Measurements from ENCODE around the gene FSIP1.

The FSIP1 gene

DNA sequence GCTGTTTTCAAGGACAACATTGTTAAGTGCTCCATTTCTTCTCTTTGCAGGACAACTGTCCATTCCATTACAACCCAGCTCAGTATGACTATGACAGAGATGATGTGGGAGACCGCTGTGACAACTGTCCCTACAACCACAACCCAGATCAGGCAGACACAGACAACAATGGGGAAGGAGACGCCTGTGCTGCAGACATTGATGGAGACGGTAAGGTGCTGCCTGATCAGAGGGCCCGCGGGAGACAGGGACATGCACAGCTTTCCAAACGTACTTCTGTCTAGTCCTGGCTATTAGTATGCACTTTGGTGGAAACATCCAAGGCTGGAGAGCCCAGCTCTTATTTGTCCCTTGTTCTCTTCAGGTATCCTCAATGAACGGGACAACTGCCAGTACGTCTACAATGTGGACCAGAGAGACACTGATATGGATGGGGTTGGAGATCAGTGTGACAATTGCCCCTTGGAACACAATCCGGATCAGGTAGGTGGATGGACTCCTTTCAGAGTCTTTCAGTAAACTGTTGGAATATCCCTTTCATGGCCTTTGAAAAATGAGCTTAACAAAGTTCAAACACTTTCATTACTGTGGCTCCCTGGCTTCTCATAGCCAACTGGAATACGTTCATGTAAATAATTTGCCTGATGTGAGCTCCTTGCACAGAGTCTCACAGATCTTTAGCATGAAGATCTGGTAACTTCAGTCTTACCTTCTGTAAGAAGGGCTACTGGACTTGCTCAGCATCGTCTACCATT, 191.3 kb downstream of the FSIP1 start:
- Histone ChIP-seq H3K4me3 (ENCODE audit: low read length) (no peak overlapping the region), H3K4me1 (ENCODE audit: control insufficient read depth, insufficient read depth, low read length) (no peaks in the 10 kb centered on the region), H3K9me3 (ENCODE audit: control insufficient read depth, insufficient read depth, low read length) (no peaks in the 10 kb centered on the region), H3K27me3 (ENCODE audit: control insufficient read depth, insufficient read depth, low read length) (no peaks in the 10 kb centered on the region), H3K36me3 (ENCODE audit: control insufficient read depth, insufficient read depth, low read length) (peaks cover 68% of the 10 kb centered on the region), H3K27ac (ENCODE audit: low read length) (no peak overlapping the region)
- DNase-seq (ENCODE audit: low read depth, low spot score): no peak
- WGBS (ENCODE audit: insufficient coverage, insufficient read length): no CpG with 5 or more reads among the region's 11 CpGs

DNA sequence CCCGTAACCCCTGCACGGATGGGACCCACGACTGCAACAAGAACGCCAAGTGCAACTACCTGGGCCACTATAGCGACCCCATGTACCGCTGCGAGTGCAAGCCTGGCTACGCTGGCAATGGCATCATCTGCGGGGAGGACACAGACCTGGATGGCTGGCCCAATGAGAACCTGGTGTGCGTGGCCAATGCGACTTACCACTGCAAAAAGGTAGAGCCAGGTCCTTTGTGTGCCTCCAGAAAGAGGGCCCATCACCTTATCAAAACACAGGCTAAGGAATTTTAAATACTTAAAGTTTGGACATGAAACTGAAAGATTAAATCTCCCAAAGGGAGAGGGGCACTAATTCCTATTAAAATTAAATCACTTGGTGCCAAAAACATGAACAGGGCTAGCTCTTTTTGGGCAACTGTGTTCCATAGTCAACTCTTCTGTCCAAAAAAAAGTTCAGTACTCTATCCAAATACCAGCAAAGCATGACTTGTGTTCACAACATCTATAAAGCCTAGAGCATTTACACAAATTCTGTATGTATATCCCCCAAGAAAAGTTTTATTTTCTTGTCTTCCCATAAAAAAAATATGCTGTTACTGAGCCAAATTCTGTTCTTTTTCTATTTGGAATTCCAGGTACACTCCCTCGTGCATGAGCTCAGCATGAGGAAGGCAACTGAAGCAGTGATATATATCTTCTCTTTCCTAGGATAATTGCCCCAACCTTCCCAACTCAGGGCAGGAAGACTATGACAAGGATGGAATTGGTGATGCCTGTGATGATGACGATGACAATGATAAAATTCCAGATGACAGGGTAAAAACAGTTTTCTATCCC, 192.6 kb downstream of the FSIP1 start:
- H3K27me3 ChIP-seq (ENCODE audit: control insufficient read depth, insufficient read depth, low read length): no peaks in the 10 kb centered on the region
- H3K9me3 ChIP-seq (ENCODE audit: control insufficient read depth, insufficient read depth, low read length): no peaks in the 10 kb centered on the region
- no peak for DNase-seq (ENCODE audit: low read depth, low spot score)
- no peaks in the 10 kb centered on the region for H3K4me1 ChIP-seq (ENCODE audit: control insufficient read depth, insufficient read depth, low read length)
- no peak overlapping the region for H3K27ac ChIP-seq (ENCODE audit: low read length)
- no peak overlapping the region for H3K4me3 ChIP-seq (ENCODE audit: low read length)
- WGBS (ENCODE audit: insufficient coverage, insufficient read length): no CpG with 5 or more reads among the region's 13 CpGs
- peaks cover 76% of the 10 kb centered on the region for H3K36me3 ChIP-seq (ENCODE audit: control insufficient read depth, insufficient read depth, low read length)

- Histone ChIP-seq H3K36me3 (ENCODE audit: control insufficient read depth, insufficient read depth, low read length) (peaks cover 77% of the 10 kb centered on the region), H3K27ac (ENCODE audit: low read length) (no peak overlapping the region), H3K9me3 (ENCODE audit: control insufficient read depth, insufficient read depth, low read length) (no peaks in the 10 kb centered on the region), H3K4me1 (ENCODE audit: control insufficient read depth, insufficient read depth, low read length) (no peaks in the 10 kb centered on the region), H3K27me3 (ENCODE audit: control insufficient read depth, insufficient read depth, low read length) (no peaks in the 10 kb centered on the region), H3K4me3 (ENCODE audit: low read length) (no peak overlapping the region)
- DNase-seq (ENCODE audit: low read depth, low spot score): no peak
- WGBS (ENCODE audit: insufficient coverage, insufficient read length): no CpG with 5 or more reads among the region's 14 CpGs
Observed at GRCh38 chr15:39589193-39589814, 193.3 kb downstream of the FSIP1 start.

- no CpG with 5 or more reads among the region's 13 CpGs for WGBS (ENCODE audit: insufficient coverage, insufficient read length)
- no peak overlapping the region for H3K4me3 ChIP-seq (ENCODE audit: low read length)
- no peaks in the 10 kb centered on the region for H3K9me3 ChIP-seq (ENCODE audit: control insufficient read depth, insufficient read depth, low read length)
- peaks cover 76% of the 10 kb centered on the region for H3K36me3 ChIP-seq (ENCODE audit: control insufficient read depth, insufficient read depth, low read length)
- H3K27ac ChIP-seq (ENCODE audit: low read length): no peak overlapping the region
- no peaks in the 10 kb centered on the region for H3K4me1 ChIP-seq (ENCODE audit: control insufficient read depth, insufficient read depth, low read length)
- no peak for DNase-seq (ENCODE audit: low read depth, low spot score)
- no peaks in the 10 kb centered on the region for H3K27me3 ChIP-seq (ENCODE audit: control insufficient read depth, insufficient read depth, low read length)
Observed at GRCh38 chr15:39588531-39589192, 194.0 kb downstream of the FSIP1 start.

DNA sequence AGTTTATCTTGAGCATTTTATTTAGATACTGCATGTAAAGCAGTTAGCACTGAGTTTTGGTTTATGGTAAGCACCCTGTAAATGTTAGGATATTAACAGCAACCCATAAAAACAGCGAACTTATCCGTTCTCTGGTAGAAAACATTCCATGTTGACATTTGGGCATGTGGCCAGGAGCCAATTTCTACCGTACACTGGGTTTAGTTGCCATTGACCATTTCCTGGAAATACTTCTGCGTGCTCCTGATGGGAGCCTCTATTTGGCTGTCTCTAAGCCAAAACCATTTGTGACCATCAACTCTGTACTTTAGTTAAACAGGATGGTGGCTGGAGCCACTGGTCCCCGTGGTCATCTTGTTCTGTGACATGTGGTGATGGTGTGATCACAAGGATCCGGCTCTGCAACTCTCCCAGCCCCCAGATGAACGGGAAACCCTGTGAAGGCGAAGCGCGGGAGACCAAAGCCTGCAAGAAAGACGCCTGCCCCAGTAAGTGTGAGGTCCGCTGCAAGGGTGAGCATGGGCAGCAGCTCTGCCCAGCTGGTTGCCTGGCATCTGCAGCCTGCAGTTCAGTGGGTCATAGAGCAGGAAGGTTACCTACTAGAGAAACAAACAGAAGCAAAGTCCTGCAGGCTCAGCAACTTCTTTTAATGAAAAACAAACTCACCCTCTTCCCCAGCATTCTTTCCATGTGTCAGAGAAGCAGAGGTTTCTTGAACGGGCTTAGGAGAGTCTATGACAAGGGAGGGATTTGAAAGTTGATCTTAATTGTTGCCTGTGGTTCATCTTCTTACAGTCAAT, 194.7 kb downstream of the FSIP1 start:
- Histone ChIP-seq H3K27me3 (ENCODE audit: control insufficient read depth, insufficient read depth, low read length) (no peaks in the 10 kb centered on the region), H3K36me3 (ENCODE audit: control insufficient read depth, insufficient read depth, low read length) (peaks cover 71% of the 10 kb centered on the region), H3K4me1 (ENCODE audit: control insufficient read depth, insufficient read depth, low read length) (no peaks in the 10 kb centered on the region; the same call in 1 of the 2 replicates), H3K9me3 (ENCODE audit: control insufficient read depth, insufficient read depth, low read length) (no peaks in the 10 kb centered on the region), H3K27ac (ENCODE audit: low read length) (no peak overlapping the region), H3K4me3 (ENCODE audit: low read length) (no peak overlapping the region)
- no peak for DNase-seq (ENCODE audit: low read depth, low spot score)
- no CpG with 5 or more reads among the region's 13 CpGs for WGBS (ENCODE audit: insufficient coverage, insufficient read length)

GRCh38 chr15:39587096-39587721, 195.4 kb downstream of the FSIP1 start:
- Histone ChIP-seq H3K36me3 (ENCODE audit: control insufficient read depth, insufficient read depth, low read length) (peaks cover 69% of the 10 kb centered on the region), H3K4me1 (ENCODE audit: control insufficient read depth, insufficient read depth, low read length) (peaks cover 4% of the 10 kb centered on the region; the same call in 1 of the 2 replicates), H3K27me3 (ENCODE audit: control insufficient read depth, insufficient read depth, low read length) (no peaks in the 10 kb centered on the region), H3K27ac (ENCODE audit: low read length) (no peak overlapping the region), H3K9me3 (ENCODE audit: control insufficient read depth, insufficient read depth, low read length) (no peaks in the 10 kb centered on the region), H3K4me3 (ENCODE audit: low read length) (no peak overlapping the region)
- no CpG with 5 or more reads among the region's 17 CpGs for WGBS (ENCODE audit: insufficient coverage, insufficient read length)
- DNase-seq (ENCODE audit: low read depth, low spot score): no peak

- WGBS (ENCODE audit: insufficient coverage, insufficient read length): no CpG with 5 or more reads among the region's 10 CpGs
Observed at GRCh38 chr15:39586387-39587095, 196.1 kb downstream of the FSIP1 start.

DNA sequence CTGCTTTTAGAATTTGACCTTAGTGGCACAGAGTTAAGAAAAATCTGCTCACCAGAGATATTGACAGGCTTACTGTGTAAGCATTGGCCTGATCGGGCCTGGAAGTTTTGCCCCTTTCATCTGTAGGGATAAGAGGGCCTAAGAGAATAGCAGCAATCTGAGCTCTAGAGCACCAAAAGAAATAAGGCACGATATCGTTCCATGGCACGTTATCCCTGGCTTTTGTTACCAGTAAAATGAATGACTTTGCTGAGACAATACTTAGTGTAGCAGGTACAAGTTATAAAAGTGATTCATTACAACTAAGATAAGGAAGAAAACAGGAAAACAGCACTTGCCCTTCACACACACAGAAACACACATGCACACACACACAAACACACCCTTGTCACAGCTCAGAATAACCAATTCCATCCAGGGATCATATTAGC, 196.8 kb downstream of the FSIP1 start:
- no CpG with 5 or more reads among the region's 4 CpGs for WGBS (ENCODE audit: insufficient coverage, insufficient read length)
- peaks cover 65% of the 10 kb centered on the region for H3K36me3 ChIP-seq (ENCODE audit: control insufficient read depth, insufficient read depth, low read length)
- H3K27me3 ChIP-seq (ENCODE audit: control insufficient read depth, insufficient read depth, low read length): no peaks in the 10 kb centered on the region
- DNase-seq (ENCODE audit: low read depth, low spot score): no peak
- no peak overlapping the region for H3K4me3 ChIP-seq (ENCODE audit: low read length)
- peaks cover 9% of the 10 kb centered on the region; the same call in 1 of the 2 replicates for H3K4me1 ChIP-seq (ENCODE audit: control insufficient read depth, insufficient read depth, low read length)
- no peaks in the 10 kb centered on the region for H3K9me3 ChIP-seq (ENCODE audit: control insufficient read depth, insufficient read depth, low read length)
- no peak overlapping the region for H3K27ac ChIP-seq (ENCODE audit: low read length)

More at GRCh38 chr15:39586387-39587095, 196.1 kb downstream of the FSIP1 start:
- Histone ChIP-seq H3K36me3 (ENCODE audit: control insufficient read depth, insufficient read depth, low read length) (peaks cover 72% of the 10 kb centered on the region), H3K4me3 (ENCODE audit: low read length) (no peak overlapping the region), H3K9me3 (ENCODE audit: control insufficient read depth, insufficient read depth, low read length) (no peaks in the 10 kb centered on the region), H3K27ac (ENCODE audit: low read length) (no peak overlapping the region), H3K4me1 (ENCODE audit: control insufficient read depth, insufficient read depth, low read length) (peaks cover 9% of the 10 kb centered on the region; the same call in 1 of the 2 replicates), H3K27me3 (ENCODE audit: control insufficient read depth, insufficient read depth, low read length) (no peaks in the 10 kb centered on the region)
- DNase-seq (ENCODE audit: low read depth, low spot score): no peak

GRCh38 chr15:39585389-39585841, 197.2 kb downstream of the FSIP1 start:
- DNase-seq (ENCODE audit: low read depth, low spot score): no peak
- Histone ChIP-seq H3K27me3 (ENCODE audit: control insufficient read depth, insufficient read depth, low read length) (no peaks in the 10 kb centered on the region), H3K9me3 (ENCODE audit: control insufficient read depth, insufficient read depth, low read length) (no peaks in the 10 kb centered on the region), H3K27ac (ENCODE audit: low read length) (no peak overlapping the region), H3K4me1 (ENCODE audit: control insufficient read depth, insufficient read depth, low read length) (peaks cover 9% of the 10 kb centered on the region; the same call in 1 of the 2 replicates), H3K4me3 (ENCODE audit: low read length) (no peak overlapping the region), H3K36me3 (ENCODE audit: control insufficient read depth, insufficient read depth, low read length) (peaks cover 64% of the 10 kb centered on the region)
- no CpG with 5 or more reads among the region's 4 CpGs for WGBS (ENCODE audit: insufficient coverage, insufficient read length)
